Measurements from ENCODE around the gene MKI67. TPM values are rescaled to one million over a fixed set of nuclear protein-coding genes. Genes with fewer than 3 reads are reported as not detected.

Gene MKI67
- total and polyA plus RNA-seq, 8 donors, result 0.61 to 60.8 (median 7.7) TPM

GRCh38 chr10:128059982-128060293, 66.3 kb downstream of the MKI67 start:
- H3K27ac ChIP-seq, result no peak overlapping the region
- no peak for DNase-seq
- H3K27me3 ChIP-seq, result no peaks in the 10 kb centered on the region
- WGBS, 5 donors, result 0 to 98% (median 90%) methylated on average over 1 of the region's 1 CpG
- TF ChIP-seq POLR2AphosphoS5 (IDR thresholded peaks at IDR 0.05) (no peak), CTCF (IDR thresholded peaks at IDR 0.05) (no peak), EP300 (IDR thresholded peaks at IDR 0.05) (no peak), POLR2A (IDR thresholded peaks at IDR 0.05) (no peak)
- intact Hi-C loops (cut with DNase I; ENCODE audit: low total_unique reads), result no loop called here
- H3K4me1 ChIP-seq, result peaks cover 9 to 24% (median 14%) of the 10 kb centered on the region in 4 donors
- no peaks in the 10 kb centered on the region for H3K9me3 ChIP-seq
- H3K36me3 ChIP-seq, result peaks cover 1 to 66% (median 42%) of the 10 kb centered on the region in 4 donors
- no peak overlapping the region for H3K4me3 ChIP-seq

- peaks cover 2 to 69% (median 46%) of the 10 kb centered on the region in 4 donors for H3K36me3 ChIP-seq
- no peak overlapping the region for H3K27ac ChIP-seq
- intact Hi-C loops (cut with DNase I; ENCODE audit: low total_unique reads), result no loop called here
- DNase-seq, result no peak
- no peak overlapping the region for H3K4me3 ChIP-seq
- H3K4me1 ChIP-seq, result peaks cover 9 to 27% (median 12%) of the 10 kb centered on the region in 4 donors
- TF ChIP-seq EP300 (IDR thresholded peaks at IDR 0.05) (no peak), POLR2AphosphoS5 (IDR thresholded peaks at IDR 0.05) (no peak)
- WGBS, 5 donors, result 72 to 81% (median 73%) methylated on average over 15 of the region's 15 CpGs
- H3K27me3 ChIP-seq, result no peaks in the 10 kb centered on the region
- no peaks in the 10 kb centered on the region for H3K9me3 ChIP-seq
These were observed 66.8 kb downstream of the MKI67 start for GRCh38 chr10:128059266-128059981.

- intact Hi-C loops (cut with DNase I; ENCODE audit: low total_unique reads), result no loop called here
- H3K4me1 ChIP-seq, result peaks cover 4 to 22% (median 7%) of the 10 kb centered on the region in 4 donors
- no peak overlapping the region for H3K4me3 ChIP-seq
- H3K27ac ChIP-seq, result no peak overlapping the region
- H3K36me3 ChIP-seq, result peaks cover 2 to 70% (median 48%) of the 10 kb centered on the region in 4 donors
- DNase-seq, result no peak
- TF ChIP-seq POLR2AphosphoS5 (IDR thresholded peaks at IDR 0.05) (no peak), CTCF (IDR thresholded peaks at IDR 0.05) (no peak), EP300 (IDR thresholded peaks at IDR 0.05) (no peak), POLR2A (IDR thresholded peaks at IDR 0.05) (no peak)
- no peaks in the 10 kb centered on the region for H3K9me3 ChIP-seq
- no peaks in the 10 kb centered on the region for H3K27me3 ChIP-seq
These were observed 67.5 kb downstream of the MKI67 start for GRCh38 chr10:128058750-128059134.

GRCh38 chr10:128058106-128058749, 68.0 kb downstream of the MKI67 start:
- TF ChIP-seq EP300 (IDR thresholded peaks at IDR 0.05) (no peak), POLR2AphosphoS5 (IDR thresholded peaks at IDR 0.05) (no peak), CTCF (IDR thresholded peaks at IDR 0.05) (no peak), POLR2A (IDR thresholded peaks at IDR 0.05) (no peak)
- Histone ChIP-seq H3K4me3 (no peak overlapping the region), H3K27me3 (no peaks in the 10 kb centered on the region), H3K9me3 (no peaks in the 10 kb centered on the region), H3K4me1 (peaks cover 0 to 19% (median 4%) of the 10 kb centered on the region in 4 donors), H3K27ac (no peak overlapping the region), H3K36me3 (peaks cover 2 to 73% (median 50%) of the 10 kb centered on the region in 4 donors)
- WGBS, 5 donors, result 87 to 99% (median 97%) methylated on average over 5 to 9 of the region's 9 CpGs
- no peak for DNase-seq
- intact Hi-C loops (cut with DNase I; ENCODE audit: low total_unique reads), result no loop called here

Data from stomach (tissue), 9 donors.